ENCODE measurements around the gene TECPR2.

GRCh38 chr14:102525929-102526497, 163.3 kb downstream of the TECPR2 start:
- TF ChIP-seq POLR2AphosphoS5 (IDR thresholded peaks at IDR 0.05; ENCODE audit: low read depth, low read length): no peak
- TF ChIP-seq POLR2A (IDR thresholded peaks at IDR 0.05; ENCODE audit: low read depth, low read length): no peak
- TF ChIP-seq TAF1 (IDR thresholded peaks at IDR 0.05; ENCODE audit: borderline replicate concordance, low read depth, low read length): no peak

Data from GM12892 (cell line).